HT1080 (cell line): ENCODE measurements around the gene VPS13D. TPM values are rescaled to one million over a fixed set of nuclear protein-coding genes. Genes with fewer than 3 reads are reported as not detected.

ENCODE experiments used
- DNase-seq: peaks from one replicate; pipeline ENCODE4 v3.0.0-alpha.2; 2015; ENCODE audit warnings: low read depth
- total RNA-seq: library from RNA; depleted of rRNA; stranded (reverse); fragments of >200 nt; shearing (Covaris generic); gene quantifications from 2 replicates; pipeline ENCODE4 v1.2.3, GENCODE V29; 2014

VPS13D gene
- total RNA-seq, 1 experiment from 2014 or later = 12.7 TPM

- no peak for DNase-seq
These were observed 170.3 kb downstream of the VPS13D start for GRCh38 chr1:12400027-12400693.

- DNase-seq = no peak
These were observed 172.4 kb downstream of the VPS13D start for GRCh38 chr1:12402159-12402673.

- no peak for DNase-seq
These were observed 173.0 kb downstream of the VPS13D start for GRCh38 chr1:12402842-12403241.

GRCh38 chr1:12404918-12405317 lies 175.1 kb downstream of the VPS13D start:
- DNase-seq = no peak

- DNase-seq = no peak
These were observed 175.7 kb downstream of the VPS13D start for GRCh38 chr1:12405325-12406210.

GRCh38 chr1:12406211-12407021 lies 176.6 kb downstream of the VPS13D start:
- DNase-seq = no peak

- no peak for DNase-seq
These were observed 177.5 kb downstream of the VPS13D start for GRCh38 chr1:12407050-12407961.

GRCh38 chr1:12407962-12408454 lies 178.2 kb downstream of the VPS13D start:
- DNase-seq = no peak

GRCh38 chr1:12408662-12409061 lies 178.8 kb downstream of the VPS13D start:
- no peak for DNase-seq

GRCh38 chr1:12409681-12410080 lies 179.9 kb downstream of the VPS13D start:
- DNase-seq = no peak

GRCh38 chr1:12410351-12410750 lies 180.5 kb downstream of the VPS13D start:
- DNase-seq = no peak

- no peak for DNase-seq
These were observed 181.3 kb downstream of the VPS13D start for GRCh38 chr1:12411098-12411497.

- DNase-seq = no peak
These were observed 181.9 kb downstream of the VPS13D start for GRCh38 chr1:12411747-12412146.

GRCh38 chr1:12412439-12412838 lies 182.6 kb downstream of the VPS13D start:
- no peak for DNase-seq

- no peak for DNase-seq
These were observed 184.0 kb downstream of the VPS13D start for GRCh38 chr1:12413664-12414410.

- DNase-seq = no peak
These were observed 184.7 kb downstream of the VPS13D start for GRCh38 chr1:12414444-12415018.

- DNase-seq = no peak
These were observed 185.2 kb downstream of the VPS13D start for GRCh38 chr1:12415038-12415466.

GRCh38 chr1:12416101-12416500 lies 186.3 kb downstream of the VPS13D start:
- DNase-seq = no peak

- no peak for DNase-seq
These were observed 186.9 kb downstream of the VPS13D start for GRCh38 chr1:12416744-12417143.
